ENCODE data around the gene CUX1. TPM values are rescaled to one million over a fixed set of nuclear protein-coding genes. Genes with fewer than 3 reads are reported as not detected.

The CUX1 gene
- total and polyA plus RNA-seq, 2 donors (not counting 1 experiment from before 2014, with no cell fraction given), result 10.8 to 86.5 TPM

GRCh38 chr7:102191556-102192379 is 374.3 kb downstream of the CUX1 start:
- no peak overlapping the region for H2AFZ ChIP-seq (ENCODE audit: insufficient read depth, low read depth, low read length, poor library complexity, severe bottlenecking)
- H3K79me2 ChIP-seq (ENCODE audit: control insufficient read depth, insufficient read depth, low read length), result no peaks in the 10 kb centered on the region
- no peak overlapping the region for H3K4me3 Mint-ChIP-seq
- H3K27me3 Mint-ChIP-seq, result no peaks in the 10 kb centered on the region
- no peak overlapping the region for H3K4me3 ChIP-seq (ENCODE audit: control extremely low read depth in 1 of 5, extremely low read depth in 1 of 5, insufficient read depth in 1 of 5, low read depth in 2 of 5, low read length in 4 of 5)
- no peak overlapping the region for H3K9ac ChIP-seq (ENCODE audit: low read length)
- no peaks in the 10 kb centered on the region for H3K27me3 ChIP-seq (replicated peaks in 1 of 4; ENCODE audit: control extremely low read depth in 1 of 4, control insufficient read depth in 3 of 4, insufficient read depth in 4 of 4, low read length in 3 of 4)
- DNase-seq (no peak), ATAC-seq (ENCODE audit: low read depth) (no peak)
- H3K9me3 ChIP-seq (ENCODE audit: control extremely low read depth in 1 of 3, control insufficient read depth in 2 of 3, insufficient read depth in 1 of 3, low read length in 2 of 3), result no peaks in the 10 kb centered on the region
- H3K4me1 Mint-ChIP-seq, result no peaks in the 10 kb centered on the region
- no peaks in the 10 kb centered on the region for H3K9me3 Mint-ChIP-seq (ENCODE audit: insufficient read depth)
- H3K4me2 ChIP-seq (replicated peaks; ENCODE audit: low read depth, low read length, poor library complexity, severe bottlenecking), result no peak overlapping the region
- ChIA-PET POLR2A (no interaction called here), CTCF (no interaction called here)
- H3K36me3 ChIP-seq (replicated peaks in 1 of 2; ENCODE audit: control extremely low read depth in 1 of 2, control insufficient read depth in 1 of 2, extremely low read depth in 1 of 2, insufficient read depth in 2 of 2, low read length in 1 of 2), result peaks cover 0 to 51% of the 10 kb centered on the region in 2 experiments
- TF ChIP-seq EZH2 (IDR thresholded peaks at IDR 0.05; ENCODE audit: borderline replicate concordance, insufficient read depth, low read depth, low read length, poor library complexity, severe bottlenecking), result no peak
- no peak for TF ChIP-seq CTCF (IDR thresholded peaks at IDR 0.05)
- H3K27ac Mint-ChIP-seq, result no peak overlapping the region
- intact Hi-C loops (cut with micrococcal nuclease), result no loop called here
- H3K4me1 ChIP-seq (ENCODE audit: control insufficient read depth in 2 of 2, insufficient read depth in 2 of 2, low read length in 2 of 2), result no peaks in the 10 kb centered on the region
- no peaks in the 10 kb centered on the region for H4K20me1 ChIP-seq (ENCODE audit: control insufficient read depth, insufficient read depth, low read length, poor library complexity, severe bottlenecking)
- WGBS (ENCODE audit: insufficient coverage), result 90% methylated on average over 17 of the region's 17 CpGs
- H3K27ac ChIP-seq (ENCODE audit: low read length in 2 of 2), result no peak overlapping the region

DNA sequence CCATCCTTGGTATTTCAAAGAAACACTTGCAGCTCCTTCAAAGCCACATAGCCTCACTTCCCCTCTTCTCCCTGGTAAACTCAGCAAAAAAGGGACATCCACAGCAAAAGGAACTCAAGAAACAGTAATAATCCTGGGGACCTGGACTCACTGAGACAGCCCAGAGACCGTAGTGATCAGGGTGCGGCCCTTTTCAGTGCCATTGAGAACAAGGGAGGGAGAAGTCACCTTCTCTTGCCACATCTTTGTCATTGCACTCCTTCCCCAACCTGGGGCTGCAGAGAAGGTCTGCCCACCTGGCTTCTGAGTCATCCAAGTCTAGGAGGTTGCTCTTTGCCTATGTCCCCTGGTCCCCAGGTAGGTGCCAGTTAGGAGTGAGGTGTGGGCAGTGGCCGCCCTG is 375.4 kb downstream of the CUX1 start:
- DNase-seq (no peak), ATAC-seq (ENCODE audit: low read depth) (no peak)
- Histone ChIP-seq H3K9ac (ENCODE audit: low read length) (no peak overlapping the region), H3K79me2 (ENCODE audit: control insufficient read depth, insufficient read depth, low read length) (no peaks in the 10 kb centered on the region), H3K4me3 (ENCODE audit: control extremely low read depth in 1 of 5, extremely low read depth in 1 of 5, insufficient read depth in 1 of 5, low read depth in 2 of 5, low read length in 4 of 5) (no peak overlapping the region), H3K27me3 (replicated peaks in 1 of 4; ENCODE audit: control extremely low read depth in 1 of 4, control insufficient read depth in 3 of 4, insufficient read depth in 4 of 4, low read length in 3 of 4) (no peaks in the 10 kb centered on the region), H3K9me3 (ENCODE audit: control extremely low read depth in 1 of 3, control insufficient read depth in 2 of 3, insufficient read depth in 1 of 3, low read length in 2 of 3) (no peaks in the 10 kb centered on the region), H3K4me2 (replicated peaks; ENCODE audit: low read depth, low read length, poor library complexity, severe bottlenecking) (no peak overlapping the region), H3K27ac (ENCODE audit: low read length in 2 of 2) (no peak overlapping the region), H3K4me1 (ENCODE audit: control insufficient read depth in 2 of 2, insufficient read depth in 2 of 2, low read length in 2 of 2) (no peaks in the 10 kb centered on the region), H4K20me1 (ENCODE audit: control insufficient read depth, insufficient read depth, low read length, poor library complexity, severe bottlenecking) (no peaks in the 10 kb centered on the region), H2AFZ (ENCODE audit: insufficient read depth, low read depth, low read length, poor library complexity, severe bottlenecking) (no peak overlapping the region), H3K36me3 (replicated peaks in 1 of 2; ENCODE audit: control extremely low read depth in 1 of 2, control insufficient read depth in 1 of 2, extremely low read depth in 1 of 2, insufficient read depth in 2 of 2, low read length in 1 of 2) (peaks cover 1 to 61% of the 10 kb centered on the region in 2 experiments)
- ChIA-PET CTCF (no interaction called here), POLR2A (no interaction called here)
- no peaks in the 10 kb centered on the region for H3K9me3 Mint-ChIP-seq (ENCODE audit: insufficient read depth)
- no peak overlapping the region for H3K4me3 Mint-ChIP-seq
- H3K27ac Mint-ChIP-seq, result no peak overlapping the region
- H3K27me3 Mint-ChIP-seq, result no peaks in the 10 kb centered on the region
- TF ChIP-seq EZH2 (IDR thresholded peaks at IDR 0.05; ENCODE audit: borderline replicate concordance, insufficient read depth, low read depth, low read length, poor library complexity, severe bottlenecking), result no peak
- TF ChIP-seq CTCF (IDR thresholded peaks at IDR 0.05), result no peak
- intact Hi-C loops (cut with micrococcal nuclease), result no loop called here
- no peaks in the 10 kb centered on the region for H3K4me1 Mint-ChIP-seq
- WGBS (ENCODE audit: insufficient coverage), result 100% methylated on average over 1 of the region's 3 CpGs
